GM12878 (cell line): ENCODE data around the gene C1QTNF8. TPM values are rescaled to one million over a fixed set of nuclear protein-coding genes. Genes with fewer than 3 reads are reported as not detected.

ENCODE experiments used
- ATAC-seq: fragments of 200-7000 bp; cut with Tn5 transposase; 3 replicates; pipeline ENCODE4 v1.9.1; 2020; ENCODE audit warnings: mild to moderate bottlenecking, moderate library complexity
- BruUV-seq: library from RNA; stranded (reverse); fragments of 400-500 nt; replicated peaks from 2 replicates; lab custom pipeline; 2021; lab: Mats Ljungman, UMichigan
- CTCF ChIA-PET: fragments of 300-600 bp; sonication (Branson Sonifier 250); formaldehyde crosslinking; extraction: SDS; loops from one replicate; lab custom pipeline; 2021; ENCODE audit warnings: inconsistent platforms; lab: Yijun Ruan, JAX
- POLR2A ChIA-PET: fragments of 350-600 bp; formaldehyde crosslinking; extraction: SDS; loops from one replicate; lab custom pipeline; 2021; ENCODE audit warnings: inconsistent platforms; lab: Charles Lee
- RAD21 ChIA-PET: fragments of 300-600 bp; sonication (Branson Sonifier 250); formaldehyde crosslinking; loops from one replicate; lab custom pipeline; 2023; ENCODE audit warnings: antibody characterized with exemption; ENCODE audit not compliant: unreplicated experiment; lab: Charles Lee
- SMC1A ChIA-PET: fragments of 300-600 bp; sonication (Branson Sonifier 250); formaldehyde crosslinking; loops from one replicate; lab custom pipeline; 2023; ENCODE audit not compliant: unreplicated experiment, uncharacterized antibody; lab: Charles Lee
- DNase-seq: peaks from one replicate; pipeline ENCODE4 v3.0.0-alpha.2; 2011; ENCODE audit warnings: low read depth, low spot score
- FAIRE-seq: peaks from 3 replicates; lab custom pipeline; 2011; peaks lifted over from hg19 to GRCh38; lab: Jason Lieb, UNC
- H2AFZ ChIP-seq: 2 replicates; pipeline ENCODE4 v1.6.0; 2011; ENCODE audit warnings: low read depth, low read length, control low read depth; ENCODE audit not compliant: control insufficient read depth
- H3K27ac ChIP-seq: 2 replicates; pipeline ENCODE4 v1.5.1; 2011; ENCODE audit warnings: control low read depth; ENCODE audit not compliant: control insufficient read depth, insufficient read depth
- H3K27me3 ChIP-seq, 2 experiments: replicated peaks in 1 of 2; 2 replicates each; pipeline versions ENCODE4 v1.6.0 to v1.6.1; 2011; ENCODE audit warnings: low read length in 1 of 2; ENCODE audit not compliant: control insufficient read depth in 2 of 2, insufficient read depth in 2 of 2
- H3K36me3 ChIP-seq, 2 experiments: 2 replicates each; pipeline ENCODE4 v1.5.1; 2011; ENCODE audit warnings: low read length in 1 of 2; ENCODE audit not compliant: control insufficient read depth in 2 of 2, insufficient read depth in 2 of 2
- H3K4me1 ChIP-seq: 2 replicates; pipeline ENCODE4 v1.6.1; 2011; ENCODE audit warnings: mild to moderate bottlenecking, low read length, moderate library complexity, mixed read lengths; ENCODE audit not compliant: control insufficient read depth, insufficient read depth
- H3K4me2 ChIP-seq: 2 replicates; pipeline ENCODE4 v1.6.0; 2011; ENCODE audit warnings: control low read depth; ENCODE audit not compliant: control insufficient read depth, insufficient read depth
- H3K4me3 ChIP-seq: fragments of 200-600 bp; sonication (generic); 2 replicates; pipeline ENCODE4 v1.5.1; 2016
- H3K79me2 ChIP-seq: 2 replicates; pipeline ENCODE4 v1.6.0; 2011; ENCODE audit warnings: low read length; ENCODE audit not compliant: control insufficient read depth, insufficient read depth
- H3K9ac ChIP-seq: 2 replicates; pipeline ENCODE4 v1.8.0; 2011; ENCODE audit warnings: low read length, control low read depth, mixed read lengths; ENCODE audit not compliant: control insufficient read depth, insufficient read depth
- H3K9me3 ChIP-seq: replicated peaks from 3 replicates; pipeline ENCODE4 v1.5.1; 2011; ENCODE audit warnings: mild to moderate bottlenecking, low read length; ENCODE audit not compliant: control insufficient read depth, insufficient read depth
- H4K20me1 ChIP-seq: 2 replicates; pipeline ENCODE4 v1.6.0; 2011; ENCODE audit not compliant: control insufficient read depth, insufficient read depth
- BACH1 ChIP-seq: fragments of 450-650 bp; IDR thresholded peaks from 2 replicates; pipeline ENCODE4 v1.6.1; 2017; ENCODE audit warnings: mild to moderate bottlenecking, borderline replicate concordance
- CBFB ChIP-seq: IDR thresholded peaks from 2 replicates; pipeline ENCODE4 v1.6.1; 2016; ENCODE audit warnings: antibody characterized with exemption, low read depth
- CBX3 ChIP-seq: fragments of 200-600 bp; sonication (generic); IDR thresholded peaks from 2 replicates; pipeline ENCODE4 v1.6.1; 2016; ENCODE audit warnings: low read depth, borderline replicate concordance
- CHD2 ChIP-seq: IDR thresholded peaks from 2 replicates; pipeline ENCODE4 v1.6.1; 2011; ENCODE audit warnings: low read depth, low read length, improper control_type of control experiment, borderline replicate concordance
- FOS ChIP-seq: IDR thresholded peaks from 3 replicates; pipeline ENCODE4 v1.6.1; 2011; ENCODE audit warnings: borderline replicate concordance; ENCODE audit not compliant: insufficient read length; ENCODE audit errors: extremely low read depth
- FOXK2 ChIP-seq: fragments of 450-650 bp; IDR thresholded peaks from 2 replicates; pipeline ENCODE4 v1.6.1; 2017; ENCODE audit warnings: mild to moderate bottlenecking, moderate library complexity
- NR2F1 ChIP-seq: fragments of 450-650 bp; conservative IDR thresholded peaks from 2 replicates; pipeline ENCODE4 v1.6.1; 2017; ENCODE audit warnings: mild to moderate bottlenecking
- SMAD1 ChIP-seq: fragments of 450-650 bp; IDR thresholded peaks from 2 replicates; pipeline ENCODE4 v1.6.1; 2018; ENCODE audit warnings: mild to moderate bottlenecking, low read depth; ENCODE audit not compliant: partially characterized antibody
- SP1 ChIP-seq: IDR thresholded peaks from one replicate; pipeline ENCODE4 v1.6.1; 2011; ENCODE audit warnings: low read depth, low read length
- STAT3 ChIP-seq: IDR thresholded peaks from 2 replicates; pipeline ENCODE4 v1.6.1; 2011; ENCODE audit warnings: low read depth, low read length, improper control_type of control experiment
- TCF7 ChIP-seq: IDR thresholded peaks from 2 replicates; pipeline ENCODE4 v1.6.1; 2014; ENCODE audit warnings: antibody characterized with exemption, borderline replicate concordance
- YY1 ChIP-seq: IDR thresholded peaks from 2 replicates; pipeline ENCODE4 v1.6.1; 2011; ENCODE audit warnings: low read depth, mild to moderate bottlenecking, low read length
- WGBS: methylation state at CpG from one replicate; pipeline ENCODE4 v1.1.6; 2016; ENCODE audit warnings: low lambda C conversion rate; ENCODE audit not compliant: insufficient replicate concordance, insufficient coverage; ENCODE audit errors: missing lambda C conversion rate; 5-methylcytosine and 5-hydroxymethylcytosine counted together
- in situ Hi-C: fragments of 300-500 bp; cut with MboI; formaldehyde crosslinking; loops from 9 replicates; pipeline ENCODE4 v1.14.3; 2018; ENCODE audit warnings: mixed read lengths
- intact Hi-C: fragments of 100-400 bp; cut with micrococcal nuclease; formaldehyde crosslinking; loops from one replicate; pipeline ENCODE4 v1.14.2; 2022; ENCODE audit not compliant: unreplicated experiment
- polyA plus RNA-seq, 11 experiments: library from polyadenylated mRNA; depleted of rRNA in 4 of 11; unstranded in 6 of 11; stranded (reverse) in 5 of 11; fragments of >200 nt; fragmentation: Nextera tagmentation in 4 of 11; fragmentation: Illumina TruSeq in 1 of 11; extraction: Ambion mirVana in 4 of 11; extraction: Trizol in 1 of 11; gene quantifications; 1 replicate in 1 of 11; 2 replicates in 10 of 11; pipeline versions ENCODE4 v1.2.1 to v1.2.3, GENCODE V29; 2011 to 2016; ENCODE audit warnings: inconsistent platforms in 2 of 11, missing spikeins in 2 of 11, low read depth in 1 of 11
- total RNA-seq, 4 experiments: library from RNA; depleted of rRNA in 3 of 4; stranded (reverse); fragments of >200 nt in 3 of 4; fragmentation: Illumina TruSeq in 1 of 4; extraction: Trizol in 1 of 4; gene quantifications; 2 replicates each; pipeline versions ENCODE4 v1.2.1 to v1.2.3, GENCODE V29; 2013 to 2021
- TF ChIP-seq, protein P1 (sequence below): fragments of 450-650 bp; IDR thresholded peaks from 2 replicates; pipeline ENCODE4 v1.6.1; 2017; ENCODE audit warnings: mild to moderate bottlenecking
- TF ChIP-seq, protein P2 (sequence below): fragments of 450-650 bp; IDR thresholded peaks from 2 replicates; pipeline ENCODE4 v1.6.1; 2018; ENCODE audit warnings: mild to moderate bottlenecking, low read depth, moderate library complexity; ENCODE audit not compliant: partially characterized antibody

The C1QTNF8 gene
- total and polyA plus RNA-seq, 10 of the 15 experiments (the other 5 are each of a cell fraction or from before 2014, with no cell fraction given) = not detected

GRCh38 chr16:1050921-1051320 lies 45.1 kb downstream of the C1QTNF8 start:
- Histone ChIP-seq H3K27ac (no peak overlapping the region), H3K4me2 (no peak overlapping the region), H2AFZ (no peak overlapping the region), H3K27me3 (no peaks in the 10 kb centered on the region), H3K4me3 (no peak overlapping the region), H3K9ac (no peak overlapping the region), H3K4me1 (no peaks in the 10 kb centered on the region), H3K9me3 (no peaks in the 10 kb centered on the region), H3K79me2 (no peaks in the 10 kb centered on the region), H3K36me3 (no peaks in the 10 kb centered on the region), H4K20me1 (no peaks in the 10 kb centered on the region)
- no peak for ATAC-seq
- 61% methylated on average over 15 of the region's 15 CpGs for WGBS
- no peak for FAIRE-seq
- no TSS peak for BruUV-seq
- in situ Hi-C loops (no loop called here), intact Hi-C loops (no loop called here)
- RAD21 ChIA-PET = no interaction called here
- SMC1A ChIA-PET = no interaction called here
- POLR2A ChIA-PET = no interaction called here
- CTCF ChIA-PET = no interaction called here
- TF ChIP-seq, protein P1, sequence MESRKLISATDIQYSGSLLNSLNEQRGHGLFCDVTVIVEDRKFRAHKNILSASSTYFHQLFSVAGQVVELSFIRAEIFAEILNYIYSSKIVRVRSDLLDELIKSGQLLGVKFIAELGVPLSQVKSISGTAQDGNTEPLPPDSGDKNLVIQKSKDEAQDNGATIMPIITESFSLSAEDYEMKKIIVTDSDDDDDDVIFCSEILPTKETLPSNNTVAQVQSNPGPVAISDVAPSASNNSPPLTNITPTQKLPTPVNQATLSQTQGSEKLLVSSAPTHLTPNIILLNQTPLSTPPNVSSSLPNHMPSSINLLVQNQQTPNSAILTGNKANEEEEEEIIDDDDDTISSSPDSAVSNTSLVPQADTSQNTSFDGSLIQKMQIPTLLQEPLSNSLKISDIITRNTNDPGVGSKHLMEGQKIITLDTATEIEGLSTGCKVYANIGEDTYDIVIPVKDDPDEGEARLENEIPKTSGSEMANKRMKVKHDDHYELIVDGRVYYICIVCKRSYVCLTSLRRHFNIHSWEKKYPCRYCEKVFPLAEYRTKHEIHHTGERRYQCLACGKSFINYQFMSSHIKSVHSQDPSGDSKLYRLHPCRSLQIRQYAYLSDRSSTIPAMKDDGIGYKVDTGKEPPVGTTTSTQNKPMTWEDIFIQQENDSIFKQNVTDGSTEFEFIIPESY = no peak
- TF ChIP-seq FOS = no peak
- no peak for TF ChIP-seq NR2F1
- TF ChIP-seq TCF7 = no peak
- DNase-seq = no peak

- ChIA-PET POLR2A (no interaction called here), RAD21 (no interaction called here), CTCF (no interaction called here), SMC1A (no interaction called here)
- Histone ChIP-seq H3K9me3 (no peaks in the 10 kb centered on the region), H3K27ac (no peak overlapping the region), H3K9ac (no peak overlapping the region), H3K4me1 (no peaks in the 10 kb centered on the region), H3K4me2 (no peak overlapping the region), H3K36me3 (no peaks in the 10 kb centered on the region), H2AFZ (no peak overlapping the region), H3K4me3 (no peak overlapping the region), H3K27me3 (no peaks in the 10 kb centered on the region), H3K79me2 (no peaks in the 10 kb centered on the region), H4K20me1 (no peaks in the 10 kb centered on the region)
- FAIRE-seq = no peak
- no peak for DNase-seq
- no peak for ATAC-seq
- intact Hi-C loops = no loop called here
- WGBS = 63% methylated on average over 25 of the region's 30 CpGs
- in situ Hi-C loops = no loop called here
- BruUV-seq = no TSS peak
- no peak for TF ChIP-seq SMAD1
- no peak for TF ChIP-seq CHD2
- TF ChIP-seq CBX3 = no peak
- TF ChIP-seq YY1 = no peak
- TF ChIP-seq STAT3 = no peak
- no peak for TF ChIP-seq BACH1
- no peak for TF ChIP-seq FOXK2
- no peak for TF ChIP-seq SP1
- TF ChIP-seq, protein P2, sequence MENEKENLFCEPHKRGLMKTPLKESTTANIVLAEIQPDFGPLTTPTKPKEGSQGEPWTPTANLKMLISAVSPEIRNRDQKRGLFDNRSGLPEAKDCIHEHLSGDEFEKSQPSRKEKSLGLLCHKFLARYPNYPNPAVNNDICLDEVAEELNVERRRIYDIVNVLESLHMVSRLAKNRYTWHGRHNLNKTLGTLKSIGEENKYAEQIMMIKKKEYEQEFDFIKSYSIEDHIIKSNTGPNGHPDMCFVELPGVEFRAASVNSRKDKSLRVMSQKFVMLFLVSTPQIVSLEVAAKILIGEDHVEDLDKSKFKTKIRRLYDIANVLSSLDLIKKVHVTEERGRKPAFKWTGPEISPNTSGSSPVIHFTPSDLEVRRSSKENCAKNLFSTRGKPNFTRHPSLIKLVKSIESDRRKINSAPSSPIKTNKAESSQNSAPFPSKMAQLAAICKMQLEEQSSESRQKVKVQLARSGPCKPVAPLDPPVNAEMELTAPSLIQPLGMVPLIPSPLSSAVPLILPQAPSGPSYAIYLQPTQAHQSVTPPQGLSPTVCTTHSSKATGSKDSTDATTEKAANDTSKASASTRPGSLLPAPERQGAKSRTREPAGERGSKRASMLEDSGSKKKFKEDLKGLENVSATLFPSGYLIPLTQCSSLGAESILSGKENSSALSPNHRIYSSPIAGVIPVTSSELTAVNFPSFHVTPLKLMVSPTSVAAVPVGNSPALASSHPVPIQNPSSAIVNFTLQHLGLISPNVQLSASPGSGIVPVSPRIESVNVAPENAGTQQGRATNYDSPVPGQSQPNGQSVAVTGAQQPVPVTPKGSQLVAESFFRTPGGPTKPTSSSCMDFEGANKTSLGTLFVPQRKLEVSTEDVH = no peak
- TF ChIP-seq CBFB = no peak
These were observed 45.5 kb downstream of the C1QTNF8 start for GRCh38 chr16:1050516-1050915.
